Stimulated activated CD4-positive, alpha-beta T cell treated with anti-CD3 and anti-CD28 coated beads, Interleukin-12 subunit alpha, Interleukin-12 subunit beta, amount 100 ng/mL, for 24 hours (primary cell): ENCODE data around the gene ZNF474.
"Not testable (repeated sequence)": the region's sequence is repeated elsewhere in the genome, so short reads cannot be mapped to it uniquely, and the experiment has no call there.

ENCODE experiments used
- DNase-seq, 2 experiments: peaks; one replicate each; pipeline ENCODE4 v3.0.0-alpha.2; 2020; ENCODE audit warnings: low read depth in 2 of 2

The ZNF474 gene

GRCh38 chr5:122129306-122129705 lies at the start of gene ZNF474:
ZNF474 (plus strand) TSS chr5:122129546; CDS start chr5:122151991, 22,445 bp downstream.
- DNase-seq: no peak

- DNase-seq: no peak
Observed at GRCh38 chr5:122081541-122081940, 47.8 kb upstream of the ZNF474 start.

- DNase-seq: no peak
Observed at GRCh38 chr5:122083535-122083934, 45.8 kb upstream of the ZNF474 start.

- no peak for DNase-seq
Observed at GRCh38 chr5:122085041-122085440, 44.3 kb upstream of the ZNF474 start.

- DNase-seq: no peak
Observed at GRCh38 chr5:122089096-122090013, 40.0 kb upstream of the ZNF474 start.

GRCh38 chr5:122091936-122092600 lies 37.3 kb upstream of the ZNF474 start:
- DNase-seq: no peak

- no peak for DNase-seq
Observed at GRCh38 chr5:122093415-122094180, 35.7 kb upstream of the ZNF474 start.

- not testable (repeated sequence) for DNase-seq
Observed at GRCh38 chr5:122094251-122094650, 35.1 kb upstream of the ZNF474 start.

- DNase-seq: no peak
Observed at GRCh38 chr5:122095158-122095557, 34.2 kb upstream of the ZNF474 start.

- no peak for DNase-seq
Observed at GRCh38 chr5:122097391-122097790, 32.0 kb upstream of the ZNF474 start.

- no peak for DNase-seq
Observed at GRCh38 chr5:122099060-122099790, 30.1 kb upstream of the ZNF474 start.

GRCh38 chr5:122101636-122102285 lies 27.6 kb upstream of the ZNF474 start:
- DNase-seq: no peak

- no peak for DNase-seq
Observed at GRCh38 chr5:122102825-122103224, 26.5 kb upstream of the ZNF474 start.

- no peak for DNase-seq
Observed at GRCh38 chr5:122105909-122106308, 23.4 kb upstream of the ZNF474 start.

GRCh38 chr5:122107016-122107415 lies 22.3 kb upstream of the ZNF474 start:
- no peak for DNase-seq

GRCh38 chr5:122110987-122111386 lies 18.4 kb upstream of the ZNF474 start:
- DNase-seq: no peak

GRCh38 chr5:122111460-122111859 lies 17.9 kb upstream of the ZNF474 start:
- DNase-seq: no peak

- no peak for DNase-seq
Observed at GRCh38 chr5:122112063-122112462, 17.3 kb upstream of the ZNF474 start.

GRCh38 chr5:122112733-122113558 lies 16.4 kb upstream of the ZNF474 start:
- DNase-seq: no peak

GRCh38 chr5:122114501-122114900 lies 14.8 kb upstream of the ZNF474 start:
- no peak for DNase-seq
